Left renal pelvis (tissue), 4 donors: ENCODE results near the gene FRRS1. TPM values are rescaled to one million over a fixed set of nuclear protein-coding genes. Genes with fewer than 3 reads are reported as not detected.

Experiments used
- DNase-seq, 4 donors: peaks; one replicate each; pipeline ENCODE4 v3.0.0-alpha.2; 2013; ENCODE audit warnings: low read depth in 4 of 4, low spot score in 3 of 4
- polyA plus RNA-seq, 4 donors: library from polyadenylated mRNA; unstranded; fragments of 120-200 nt; gene quantifications; one replicate each; pipeline ENCODE4 v1.2.1, GENCODE V29; 2013; ENCODE audit not compliant: insufficient read length in 4 of 4

Gene FRRS1
- polyA plus RNA-seq, 4 donors, result 8.6 to 11.0 (median 9.4) TPM

DNA sequence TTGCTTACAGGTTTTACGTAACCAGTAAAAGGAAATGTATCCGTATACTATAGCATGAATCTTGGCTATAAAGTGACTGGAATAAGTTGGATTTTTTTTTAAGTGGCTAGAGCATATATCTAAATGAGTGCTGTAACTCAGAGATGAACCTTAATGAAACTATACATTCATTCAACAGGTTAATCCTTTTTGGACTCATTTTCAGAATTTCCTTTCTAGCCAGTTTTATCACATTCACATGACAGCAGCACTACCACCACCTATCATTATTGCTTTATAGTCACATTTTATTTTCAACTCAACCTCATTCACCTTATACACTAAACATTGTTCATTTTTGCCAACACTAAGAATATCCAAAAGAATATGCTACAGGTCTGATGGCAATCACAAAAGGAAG lies 30.6 kb downstream of the FRRS1 start:
- DNase-seq, result no peak

DNA sequence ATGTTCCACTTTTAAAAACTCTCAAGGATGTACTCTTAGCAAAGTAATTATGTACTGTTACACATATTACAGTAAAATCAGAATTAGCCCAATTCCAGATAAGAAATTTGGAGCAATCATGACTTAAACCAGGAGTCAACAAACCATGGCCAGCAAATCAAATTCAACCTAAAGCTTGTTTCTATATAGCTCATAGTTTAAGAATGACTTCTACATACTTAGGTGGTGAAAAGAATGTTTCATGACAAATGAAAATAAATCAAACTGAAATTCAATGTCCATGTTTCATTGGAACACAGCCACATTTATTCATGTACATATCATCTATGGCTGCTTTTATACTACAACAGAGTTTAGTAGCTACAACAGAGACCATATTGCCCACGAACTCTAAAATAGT lies 35.1 kb downstream of the FRRS1 start:
- DNase-seq, result no peak

- DNase-seq, result no peak
These were observed 37.8 kb downstream of the FRRS1 start for GRCh38 chr1:99728494-99729235.

- no peak for DNase-seq
These were observed 38.8 kb downstream of the FRRS1 start for GRCh38 chr1:99727575-99728185.

DNA sequence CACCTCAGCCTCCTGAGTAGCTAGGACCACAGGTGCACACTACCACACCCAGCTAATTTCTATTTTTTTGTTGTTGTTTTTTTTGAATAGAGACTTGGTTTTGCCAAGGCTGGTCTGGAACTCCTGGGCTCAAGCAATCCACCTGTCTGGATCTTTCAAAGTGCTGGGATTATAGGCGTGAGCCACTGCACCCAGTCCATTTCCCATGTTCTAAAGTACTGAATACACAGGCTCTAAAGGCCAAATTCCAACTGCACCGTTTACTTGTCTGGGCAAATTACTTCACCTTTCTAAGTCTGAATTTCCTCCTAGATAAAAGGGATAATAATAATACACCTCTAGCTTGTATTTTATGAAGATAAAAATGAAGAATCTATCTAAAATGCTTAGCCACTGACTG lies 39.6 kb downstream of the FRRS1 start:
- DNase-seq, result no peak

- DNase-seq, result no peak
These were observed 40.0 kb downstream of the FRRS1 start for GRCh38 chr1:99726407-99726806.

DNA sequence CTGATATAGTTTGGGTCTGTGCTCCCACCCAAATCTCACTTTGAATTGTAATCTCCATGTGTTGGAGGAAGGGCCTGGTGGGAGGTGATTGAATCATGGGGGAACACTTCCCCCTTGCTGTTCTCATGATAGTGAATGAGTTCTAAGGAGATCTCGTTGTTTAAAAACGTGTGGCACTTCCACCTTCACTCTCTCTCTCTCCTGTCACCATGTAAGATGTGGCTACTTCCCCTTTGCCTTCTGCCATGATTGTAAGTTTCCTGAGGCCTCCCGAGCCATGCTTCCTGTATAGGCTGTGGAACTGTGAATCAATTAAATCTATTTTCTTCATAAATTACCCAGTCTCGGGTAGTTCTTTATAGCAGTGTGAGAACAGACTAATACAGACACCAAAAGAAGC lies 40.4 kb downstream of the FRRS1 start:
- DNase-seq, result no peak

GRCh38 chr1:99723251-99723650 lies 43.2 kb downstream of the FRRS1 start:
- no peak for DNase-seq

GRCh38 chr1:99717005-99717404 lies 49.4 kb downstream of the FRRS1 start:
- no peak for DNase-seq

DNA sequence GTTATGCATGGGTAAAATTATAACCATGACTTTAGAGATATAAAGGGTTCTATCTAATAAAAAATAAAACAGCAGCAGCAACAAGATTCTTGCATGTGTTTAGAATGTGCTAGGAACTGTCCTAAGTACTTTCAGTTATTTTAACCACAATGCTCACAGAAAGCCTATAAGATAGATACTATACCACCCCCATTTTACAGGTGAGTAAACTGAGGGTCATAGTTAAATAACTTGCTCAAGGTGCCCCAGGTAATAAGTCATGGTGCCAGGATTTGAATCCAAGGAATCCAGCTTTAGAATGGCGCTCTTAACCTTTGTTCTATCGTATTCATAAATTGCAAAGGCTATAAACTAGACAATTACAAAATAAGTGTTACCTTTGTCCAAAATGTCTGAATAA lies 53.4 kb downstream of the FRRS1 start:
- no peak for DNase-seq

GRCh38 chr1:99710994-99711393 lies 55.4 kb downstream of the FRRS1 start:
- DNase-seq, result no peak

GRCh38 chr1:99707535-99708142 lies 58.8 kb downstream of the FRRS1 start:
- DNase-seq, result peak; percentile 31 to 56 (median 39)

DNA sequence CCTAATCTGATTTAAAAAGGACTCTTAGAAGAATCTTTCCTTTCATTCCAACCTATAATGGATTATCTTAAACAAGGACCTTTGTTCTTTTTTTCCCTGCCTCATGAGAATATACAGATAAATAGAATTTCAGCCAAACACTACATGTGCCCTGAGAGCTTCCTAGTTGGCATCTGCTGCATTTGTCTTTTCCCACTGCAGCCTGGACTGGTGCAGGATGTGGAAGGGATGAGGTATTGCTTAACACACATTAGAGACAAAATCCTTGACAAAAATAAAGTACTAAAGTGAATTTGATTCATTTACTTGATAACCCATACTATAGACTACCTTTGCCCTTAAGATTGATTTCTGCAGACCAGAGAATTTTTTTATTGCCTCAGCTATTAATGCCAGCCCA lies 61.0 kb downstream of the FRRS1 start:
- no peak for DNase-seq

DNA sequence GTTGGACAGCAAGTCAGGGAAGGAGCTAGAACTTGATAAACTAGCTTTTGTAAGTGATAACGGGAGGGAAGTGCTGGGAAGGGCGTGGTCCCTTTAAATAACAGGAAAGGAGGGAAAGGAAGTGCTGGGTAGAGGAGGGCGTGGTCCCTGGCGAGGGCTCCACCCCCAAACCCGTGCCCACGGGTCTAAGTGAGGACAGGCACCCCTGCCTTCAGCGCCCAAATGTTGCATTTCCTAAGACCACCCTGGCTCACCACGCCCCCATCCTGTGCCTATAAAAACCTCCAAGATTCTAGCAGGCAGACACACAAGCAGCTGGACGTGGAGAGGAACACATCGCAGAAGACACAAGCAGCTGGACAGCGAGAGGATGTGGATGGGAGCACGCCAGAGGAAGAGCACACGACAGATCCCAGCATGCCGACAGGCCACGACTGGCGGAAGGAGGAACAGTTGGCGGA lies 62.0 kb downstream of the FRRS1 start:
- no peak for DNase-seq

DNA sequence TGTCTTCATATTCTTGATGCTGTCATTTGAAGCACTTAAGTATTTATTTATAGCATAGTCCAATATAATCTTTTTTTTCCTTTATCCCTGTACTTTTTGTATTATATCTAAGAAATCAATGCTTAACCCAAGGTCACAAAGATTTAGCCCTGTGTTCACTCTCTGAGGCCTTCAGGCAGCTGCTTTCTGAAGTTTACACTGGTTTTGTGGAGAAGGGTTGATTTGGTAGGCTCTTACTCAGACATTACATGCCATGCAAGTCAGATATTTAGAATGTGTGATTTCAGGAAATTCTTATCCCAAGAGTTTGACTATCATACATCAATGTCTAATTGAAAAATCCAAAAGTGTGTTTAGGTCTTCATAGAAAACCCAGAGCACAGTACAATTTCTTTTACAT lies 64.2 kb downstream of the FRRS1 start:
- DNase-seq, result no peak

DNA sequence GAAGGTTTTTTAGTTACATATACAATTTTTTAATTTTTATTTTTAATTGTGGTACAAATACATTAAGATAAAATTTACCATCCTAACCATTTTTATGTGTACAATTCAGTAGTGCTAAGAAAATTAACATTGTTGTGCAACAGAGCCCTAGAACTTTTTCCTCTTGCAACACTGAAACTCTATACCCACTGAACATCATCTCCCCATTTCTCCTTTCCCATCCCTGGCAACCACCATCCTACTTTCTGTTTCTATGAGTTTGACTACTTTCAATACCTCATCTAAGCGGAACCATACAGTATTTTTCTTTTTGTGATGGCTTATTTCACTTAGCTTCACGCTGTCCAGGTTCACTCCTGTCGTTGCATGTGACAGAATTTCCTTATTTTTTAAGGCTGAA lies 66.4 kb downstream of the FRRS1 start:
- no peak for DNase-seq

DNA sequence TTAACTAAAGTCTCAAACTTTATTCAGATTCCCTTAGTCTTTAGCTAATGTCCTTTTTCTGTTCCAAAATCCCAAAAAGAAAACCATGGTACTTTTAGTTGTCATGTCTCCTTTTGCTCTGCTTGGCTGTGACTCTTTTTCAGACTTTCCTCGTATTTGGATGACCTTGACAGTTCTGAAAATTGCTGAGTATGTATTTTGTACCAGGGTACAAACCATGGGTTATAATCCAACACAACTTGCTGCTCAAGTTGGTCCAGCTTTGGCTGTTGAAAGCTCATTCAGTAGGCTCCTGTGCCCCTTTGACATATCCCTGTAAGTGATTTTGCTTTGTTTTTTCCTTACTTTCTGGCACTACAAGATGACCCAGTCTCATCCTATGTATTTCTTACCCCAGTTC lies 68.9 kb downstream of the FRRS1 start:
- no peak for DNase-seq

GRCh38 chr1:99696616-99697015 lies 69.8 kb downstream of the FRRS1 start:
- DNase-seq, result no peak

- DNase-seq, result no peak
These were observed 75.3 kb downstream of the FRRS1 start for GRCh38 chr1:99691175-99691574.

- peak in 3 of 4 donors; percentile 27 to 30 (median 27) for DNase-seq
These were observed 80.8 kb downstream of the FRRS1 start for GRCh38 chr1:99685516-99686180.

DNA sequence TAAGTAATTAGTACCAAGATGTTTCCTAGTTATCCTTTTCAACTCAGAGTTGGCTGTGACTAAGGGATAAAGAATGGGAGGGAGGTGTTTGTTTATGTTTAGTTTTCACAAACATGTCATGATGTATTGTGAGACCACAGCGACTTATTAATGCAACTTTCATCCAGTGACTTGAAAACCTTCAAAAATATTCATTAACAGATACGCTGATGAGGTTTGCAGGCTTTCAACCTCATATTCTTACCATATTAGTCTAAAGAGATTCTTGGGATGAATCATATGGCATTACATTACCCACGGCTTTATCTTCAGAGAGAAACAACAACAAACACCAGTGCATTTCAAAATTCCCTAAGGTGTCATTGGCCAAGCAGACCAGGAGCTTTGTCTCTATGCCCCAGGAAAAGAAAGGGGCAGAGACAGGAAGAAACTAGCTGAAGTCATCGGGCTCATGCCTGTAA lies 84.1 kb downstream of the FRRS1 start:
- no peak for DNase-seq
